Suppressor macrophage treated with lipopolysaccharide for 1 hour (primary cell): ENCODE measurements around the gene NFATC2.

Source experiments
- DNase-seq, 3 donors: peaks; one replicate each; pipeline ENCODE4 v3.0.0-alpha.2; 2020 to 2022

The NFATC2 gene

GRCh38 chr20:51449498-51450220 is 92.9 kb downstream of the NFATC2 start:
- DNase-seq: no peak

GRCh38 chr20:51447765-51448148 is 94.8 kb downstream of the NFATC2 start:
- DNase-seq: peak; percentile 20 to 40 (median 23)

- DNase-seq: peak; percentile 35 to 51 (median 42)
Measured at GRCh38 chr20:51447097-51447764, 95.3 kb downstream of the NFATC2 start.

GRCh38 chr20:51446656-51447055 is 95.9 kb downstream of the NFATC2 start:
- peak; percentile 31 to 53 (median 37) for DNase-seq

- DNase-seq: no peak
Measured at GRCh38 chr20:51446230-51446629, 96.3 kb downstream of the NFATC2 start.

GRCh38 chr20:51445591-51445990 is 96.9 kb downstream of the NFATC2 start:
- DNase-seq: no peak

GRCh38 chr20:51444922-51445438 is 97.5 kb downstream of the NFATC2 start:
- DNase-seq: no peak

- DNase-seq: no peak
Measured at GRCh38 chr20:51444467-51444866, 98.1 kb downstream of the NFATC2 start.

GRCh38 chr20:51442602-51443001 is 99.9 kb downstream of the NFATC2 start:
- no peak for DNase-seq

- no peak for DNase-seq
Measured at GRCh38 chr20:51440589-51440988, 101.9 kb downstream of the NFATC2 start.

GRCh38 chr20:51439160-51439689 is 103.3 kb downstream of the NFATC2 start:
- DNase-seq: no peak

GRCh38 chr20:51438136-51438535 is 104.4 kb downstream of the NFATC2 start:
- DNase-seq: no peak

GRCh38 chr20:51437182-51437924 is 105.2 kb downstream of the NFATC2 start:
- no peak for DNase-seq

- peak; percentile 69 to 79 (median 74) for DNase-seq
Measured at GRCh38 chr20:51434580-51435247, 107.8 kb downstream of the NFATC2 start.

- no peak for DNase-seq
Measured at GRCh38 chr20:51434026-51434425, 108.5 kb downstream of the NFATC2 start.

GRCh38 chr20:51432875-51433274 is 109.6 kb downstream of the NFATC2 start:
- DNase-seq: no peak

GRCh38 chr20:51432251-51432784 is 110.2 kb downstream of the NFATC2 start:
- no peak for DNase-seq

- DNase-seq: no peak
Measured at GRCh38 chr20:51431321-51431720, 111.2 kb downstream of the NFATC2 start.

- no peak for DNase-seq
Measured at GRCh38 chr20:51430198-51430950, 112.1 kb downstream of the NFATC2 start.

GRCh38 chr20:51429696-51430095 is 112.8 kb downstream of the NFATC2 start:
- no peak for DNase-seq

GRCh38 chr20:51429144-51429482 is 113.4 kb downstream of the NFATC2 start:
- no peak for DNase-seq
